Liver (tissue), 9 donors: Measurements from ENCODE around the gene RSU1. TPM values are rescaled to one million over a fixed set of nuclear protein-coding genes. Genes with fewer than 3 reads are reported as not detected.

Source experiments
- DNase-seq: peaks from one replicate; pipeline ENCODE4 v3.0.0-alpha.2; 2017; ENCODE audit warnings: low spot score
- H3K27ac ChIP-seq, 2 donors: one replicate each; pipeline ENCODE4 v1.7.0; 2013; ENCODE audit warnings: inconsistent platforms in 2 of 2, low read length in 2 of 2, control low read depth in 1 of 2, low read depth in 1 of 2, mild to moderate bottlenecking in 1 of 2
- H3K27me3 ChIP-seq, 4 donors: one replicate each; pipeline versions ENCODE4 v1.6.1 to v1.7.0; 2013; ENCODE audit warnings: low read length in 3 of 4, inconsistent platforms in 1 of 4, mild to moderate bottlenecking in 1 of 4, moderate library complexity in 1 of 4; ENCODE audit not compliant: control insufficient read depth in 4 of 4, insufficient read depth in 4 of 4
- H3K36me3 ChIP-seq, 4 donors: one replicate each; pipeline versions ENCODE4 v1.6.1 to v1.7.0; 2013; ENCODE audit warnings: low read length in 3 of 4, mild to moderate bottlenecking in 3 of 4, low read depth in 1 of 4, moderate library complexity in 1 of 4; ENCODE audit not compliant: control insufficient read depth in 4 of 4, insufficient read depth in 3 of 4
- H3K4me1 ChIP-seq, 4 donors: one replicate each; pipeline versions ENCODE4 v1.6.1 to v1.7.0; 2013; ENCODE audit warnings: low read length in 3 of 4, mild to moderate bottlenecking in 3 of 4, moderate library complexity in 1 of 4; ENCODE audit not compliant: control insufficient read depth in 4 of 4, insufficient read depth in 4 of 4
- H3K4me3 ChIP-seq, 3 donors: one replicate each; pipeline versions ENCODE4 v1.6.1 to v1.7.0; 2013; ENCODE audit warnings: low read length in 3 of 3, control low read depth in 1 of 3, low read depth in 1 of 3, mild to moderate bottlenecking in 1 of 3
- H3K9ac ChIP-seq, 2 donors: one replicate each; pipeline ENCODE4 v1.7.0; 2013; ENCODE audit warnings: low read length in 2 of 2, mild to moderate bottlenecking in 2 of 2, moderate library complexity in 2 of 2, control low read depth in 1 of 2, low read depth in 1 of 2
- H3K9me3 ChIP-seq, 4 donors: one replicate each; pipeline versions ENCODE4 v1.6.1 to v1.7.0; 2013; ENCODE audit warnings: low read length in 3 of 4; ENCODE audit not compliant: control insufficient read depth in 4 of 4
- ATF3 ChIP-seq: IDR thresholded peaks from 2 replicates; pipeline ENCODE4 v1.6.1; 2016; ENCODE audit warnings: antibody characterized with exemption
- CTCF ChIP-seq: fragments of 150-350 bp; IDR thresholded peaks from 2 replicates; pipeline ENCODE4 v1.5.1; 2017; ENCODE audit warnings: improper control_type of control experiment, low read depth, low read length; ENCODE audit not compliant: missing input control
- EGR1 ChIP-seq, 2 donors: IDR thresholded peaks; 2 replicates each; pipeline ENCODE4 v1.6.1; 2016 to 2018; ENCODE audit warnings: antibody characterized with exemption in 2 of 2, low read depth in 2 of 2
- FOXA1 ChIP-seq: IDR thresholded peaks from 2 replicates; pipeline ENCODE4 v1.6.1; 2016; ENCODE audit warnings: antibody characterized with exemption
- FOXA2 ChIP-seq: IDR thresholded peaks from 2 replicates; pipeline ENCODE4 v1.6.1; 2016; ENCODE audit warnings: antibody characterized with exemption
- GABPA ChIP-seq, 2 donors: IDR thresholded peaks in 1 of 2; conservative IDR thresholded peaks in 1 of 2; 2 replicates each; pipeline ENCODE4 v1.6.1; 2016; ENCODE audit warnings: antibody characterized with exemption in 2 of 2, mild to moderate bottlenecking in 1 of 2, moderate library complexity in 1 of 2
- HNF4A ChIP-seq, 2 donors: conservative IDR thresholded peaks; 2 replicates each; pipeline ENCODE4 v1.6.1; 2016; ENCODE audit warnings: antibody characterized with exemption in 2 of 2, mild to moderate bottlenecking in 2 of 2
- HNF4G ChIP-seq: IDR thresholded peaks from 2 replicates; pipeline ENCODE4 v1.6.1; 2016; ENCODE audit warnings: antibody characterized with exemption
- JUND ChIP-seq, 2 donors: IDR thresholded peaks; 2 replicates each; pipeline ENCODE4 v1.6.1; 2016; ENCODE audit warnings: antibody characterized with exemption in 2 of 2
- MAX ChIP-seq: IDR thresholded peaks from 2 replicates; pipeline ENCODE4 v1.6.1; 2016; ENCODE audit warnings: antibody characterized with exemption
- NR2F2 ChIP-seq: IDR thresholded peaks from 2 replicates; pipeline ENCODE4 v1.6.1; 2016; ENCODE audit warnings: antibody characterized with exemption
- RAD21 ChIP-seq, 2 donors: IDR thresholded peaks; 2 replicates each; pipeline ENCODE4 v1.6.1; 2016; ENCODE audit warnings: antibody characterized with exemption in 2 of 2, mild to moderate bottlenecking in 2 of 2
- REST ChIP-seq: IDR thresholded peaks from 2 replicates; pipeline ENCODE4 v1.6.1; 2016; ENCODE audit warnings: antibody characterized with exemption, mild to moderate bottlenecking
- RXRA ChIP-seq, 2 donors: IDR thresholded peaks; 2 replicates each; pipeline ENCODE4 v1.6.1; 2017 to 2018; ENCODE audit warnings: antibody characterized with exemption in 2 of 2, mild to moderate bottlenecking in 1 of 2
- SP1 ChIP-seq: IDR thresholded peaks from 2 replicates; pipeline ENCODE4 v1.6.1; 2018; ENCODE audit warnings: antibody characterized with exemption, mild to moderate bottlenecking
- TAF1 ChIP-seq: conservative IDR thresholded peaks from 2 replicates; pipeline ENCODE4 v1.6.1; 2016; ENCODE audit warnings: antibody characterized with exemption, mild to moderate bottlenecking
- YY1 ChIP-seq: IDR thresholded peaks from 2 replicates; pipeline ENCODE4 v1.6.1; 2016; ENCODE audit warnings: antibody characterized with exemption, mild to moderate bottlenecking
- ZBTB33 ChIP-seq: IDR thresholded peaks from 2 replicates; pipeline ENCODE4 v1.6.1; 2016; ENCODE audit warnings: antibody characterized with exemption
- WGBS: extraction: QIAGEN DNeasy Blood & Tissue Kit; methylation state at CpG from one replicate; pipeline ENCODE4 v1.1.7; 2013; 5-methylcytosine and 5-hydroxymethylcytosine counted together
- polyA plus RNA-seq, 2 donors: library from polyadenylated mRNA; stranded (reverse) in 1 of 2; unstranded in 1 of 2; fragments of 200-250 nt in 1 of 2; fragments of >200 nt in 1 of 2; fragmentation: Nextera tagmentation in 1 of 2; extraction: Ambion mirVana in 1 of 2; gene quantifications; one replicate each; pipeline versions ENCODE4 v1.2.1 to v1.2.3, GENCODE V29; 2013 to 2015
- total RNA-seq, 2 donors: library from RNA; depleted of rRNA; stranded (reverse); fragments of >200 nt; gene quantifications; one replicate each; pipeline ENCODE4 v1.2.3, GENCODE V29; 2014
- donor health status: healthy.
- donor health status: healthy.
- donor health status: healthy.
- donor health status: healthy.
- donor health status: healthy.

The RSU1 gene
- total and polyA plus RNA-seq, 4 donors: 19.2 to 38.2 (median 28.0) TPM

GRCh38 chr10:16866541-16867275, 49.5 kb upstream of the RSU1 start:
- H3K4me3 ChIP-seq: no peak overlapping the region
- no peak for TF ChIP-seq HNF4G
- TF ChIP-seq ZBTB33: no peak
- no peak for TF ChIP-seq REST
- TF ChIP-seq JUND (IDR thresholded peaks at IDR 0.05): no peak
- no peak for TF ChIP-seq YY1
- TF ChIP-seq SP1: no peak
- no peak for TF ChIP-seq TAF1
- no peak for TF ChIP-seq ATF3
- TF ChIP-seq MAX: no peak
- no peak for TF ChIP-seq NR2F2
- TF ChIP-seq RAD21 (IDR thresholded peaks at IDR 0.05): no peak
- no peak for TF ChIP-seq FOXA2
- no peak for TF ChIP-seq HNF4A (conservative IDR thresholded peaks at IDR 0.05)
- no peak for TF ChIP-seq FOXA1
- TF ChIP-seq RXRA (IDR thresholded peaks at IDR 0.05): no peak
- no peak for TF ChIP-seq CTCF
- no peaks in the 10 kb centered on the region for H3K36me3 ChIP-seq
- no peaks in the 10 kb centered on the region for H3K9me3 ChIP-seq
- H3K27me3 ChIP-seq: no peaks in the 10 kb centered on the region
- WGBS: 83% methylated on average over 7 of the region's 7 CpGs
- H3K4me1 ChIP-seq: no peaks in the 10 kb centered on the region
- H3K9ac ChIP-seq: no peak overlapping the region
- DNase-seq: no peak
- H3K27ac ChIP-seq: no peak overlapping the region

- Histone ChIP-seq H3K27me3 (no peaks in the 10 kb centered on the region), H3K36me3 (no peaks in the 10 kb centered on the region), H3K4me1 (no peaks in the 10 kb centered on the region), H3K4me3 (no peak overlapping the region), H3K9ac (no peak overlapping the region), H3K9me3 (no peaks in the 10 kb centered on the region), H3K27ac (no peak overlapping the region)
- 83% methylated on average over 7 of the region's 7 CpGs for WGBS
- TF ChIP-seq RXRA (IDR thresholded peaks at IDR 0.05): no peak
- TF ChIP-seq NR2F2: no peak
- TF ChIP-seq HNF4G: no peak
- TF ChIP-seq GABPA (IDR thresholded peaks at IDR 0.05 in 1 of 2, conservative IDR thresholded peaks at IDR 0.05 in 1 of 2): no peak
- TF ChIP-seq EGR1 (IDR thresholded peaks at IDR 0.05; ENCODE audit: low read depth in 2 of 2): no peak
- DNase-seq: no peak
Observed at GRCh38 chr10:16865766-16866165, 48.5 kb upstream of the RSU1 start.
